ENCODE measurements around the gene SPP2.

The SPP2 gene

DNA sequence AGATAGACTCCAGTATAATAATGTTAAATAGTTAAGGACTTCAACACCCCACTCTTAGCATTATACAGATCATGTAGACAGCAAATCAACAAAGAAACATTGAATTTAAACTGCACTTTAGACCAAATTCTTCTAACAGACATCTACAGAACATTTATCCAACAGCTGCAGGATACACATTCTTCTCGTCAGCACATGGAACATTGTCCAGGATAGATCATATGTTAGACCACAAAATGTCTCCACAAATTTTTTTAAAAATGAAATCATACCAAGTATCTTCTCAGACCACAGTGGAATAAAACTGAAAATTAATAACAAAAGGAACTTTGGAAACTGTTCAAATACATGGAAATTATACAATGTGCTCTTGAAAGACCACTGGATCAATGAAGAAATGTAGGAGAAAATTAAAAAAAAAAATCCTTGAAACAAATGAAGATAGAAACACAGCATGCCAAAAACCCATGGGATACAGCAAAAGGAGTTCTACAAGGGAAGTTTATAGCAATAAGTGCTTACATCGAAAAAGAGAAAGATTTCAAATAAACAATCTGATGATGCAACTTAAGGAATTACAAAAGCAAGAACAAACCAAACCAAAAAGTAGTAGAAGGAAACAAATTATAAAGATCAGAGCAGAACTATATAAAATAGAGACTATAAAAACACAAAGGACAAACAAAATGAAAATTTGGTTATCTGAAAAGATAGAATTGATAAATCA, 12.3 kb upstream of the SPP2 start:
- no peak for DNase-seq (ENCODE audit: low spot score)

- DNase-seq (ENCODE audit: low spot score), result no peak
These were observed 6.3 kb upstream of the SPP2 start for GRCh38 chr2:234044157-234044556.

DNA sequence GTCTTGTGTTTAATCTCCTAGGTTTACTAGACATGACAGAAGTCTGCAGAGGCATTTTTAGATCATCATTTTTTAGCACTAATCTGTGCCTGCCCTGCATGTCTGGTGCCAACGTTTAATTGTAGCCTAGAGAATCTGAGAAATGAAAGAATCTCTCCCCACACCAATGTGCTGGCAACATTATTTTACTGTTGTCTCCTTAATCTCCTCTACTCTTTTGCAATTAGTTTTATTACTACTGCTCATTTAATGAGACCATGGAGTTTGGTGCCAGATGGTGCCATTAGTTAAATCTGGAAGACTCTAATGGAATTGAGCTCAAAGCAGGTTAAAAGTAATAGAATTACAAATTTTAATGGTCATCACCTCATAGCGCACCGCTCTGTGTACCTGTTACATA, 4.0 kb upstream of the SPP2 start:
- no peak for DNase-seq (ENCODE audit: low spot score)

- no peak for DNase-seq (ENCODE audit: low spot score)
These were observed 3.1 kb upstream of the SPP2 start for GRCh38 chr2:234047361-234047760.

GRCh38 chr2:234048049-234048448, 2.5 kb upstream of the SPP2 start:
- no peak for DNase-seq (ENCODE audit: low spot score)

DNA sequence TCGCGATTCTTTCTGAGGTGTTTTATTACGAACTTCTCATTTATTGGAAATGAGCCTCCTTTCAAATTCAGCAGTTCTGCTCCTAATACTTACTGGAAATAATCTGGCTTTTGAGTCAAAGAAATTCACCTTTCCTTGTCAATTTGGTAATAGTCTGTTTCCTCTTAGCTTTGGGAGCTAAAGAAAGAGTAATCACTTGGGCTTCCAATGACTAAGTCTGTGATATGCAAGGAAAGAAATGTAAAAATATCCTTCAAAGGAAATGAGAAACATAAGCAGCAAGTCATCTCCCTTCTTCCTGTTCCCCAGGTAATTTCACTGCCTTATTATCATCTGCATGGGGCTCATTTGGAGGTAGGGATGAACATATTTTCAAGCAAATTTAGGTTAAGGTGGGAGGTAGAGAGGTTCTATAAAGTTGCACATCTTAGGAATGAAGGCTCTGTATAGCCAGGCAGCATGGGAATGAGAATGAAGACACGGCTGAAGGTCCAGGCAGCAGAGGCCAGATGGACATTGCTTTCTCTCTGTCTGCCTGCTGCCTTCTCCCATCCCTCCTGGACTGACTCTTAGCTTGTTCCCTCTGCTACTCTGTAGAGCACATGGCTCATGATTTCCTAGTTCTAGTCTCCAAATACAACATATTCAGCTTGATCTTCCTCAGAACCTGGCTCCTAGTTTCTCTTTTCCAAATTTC, 1.0 kb downstream of the SPP2 start:
- no peak for DNase-seq (ENCODE audit: low spot score)

DNA sequence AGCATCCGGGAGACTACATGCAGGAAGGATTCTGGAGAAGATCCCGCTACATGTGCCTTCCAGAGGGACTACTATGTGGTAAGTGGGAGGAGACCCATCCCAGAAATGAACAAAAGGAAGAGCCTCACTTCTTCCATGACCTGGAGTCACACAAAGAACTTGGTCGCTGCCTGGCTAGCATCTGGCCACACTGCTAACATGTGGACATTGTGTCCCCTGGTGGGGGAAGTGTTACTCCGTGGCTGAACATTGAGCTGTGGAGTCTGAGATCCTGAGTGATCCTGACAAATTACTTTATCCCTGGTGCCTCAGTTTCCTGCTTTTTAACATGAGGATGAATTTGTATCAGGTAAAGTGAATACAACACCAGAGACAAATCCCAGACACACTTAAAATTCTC, 8.4 kb downstream of the SPP2 start:
- no peak for DNase-seq (ENCODE audit: low spot score)

DNA sequence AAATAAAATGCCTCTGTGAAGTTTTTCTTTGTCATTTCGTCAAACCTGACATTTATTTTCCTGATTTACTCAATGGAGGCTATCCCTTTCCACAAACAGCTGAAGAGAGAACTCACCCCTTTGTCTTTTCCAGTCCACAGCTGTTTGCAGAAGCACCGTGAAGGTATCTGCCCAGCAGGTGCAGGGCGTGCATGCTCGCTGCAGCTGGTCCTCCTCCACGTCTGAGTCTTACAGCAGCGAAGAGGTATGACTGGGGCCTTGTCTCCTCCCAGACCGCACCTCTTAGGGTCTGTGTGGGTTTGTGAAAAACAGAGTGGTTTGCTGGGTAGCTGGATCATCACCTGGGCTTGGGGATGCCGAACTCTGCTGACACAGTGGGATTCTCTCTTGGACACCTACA, 9.7 kb downstream of the SPP2 start:
- DNase-seq (ENCODE audit: low spot score), result no peak

DNA sequence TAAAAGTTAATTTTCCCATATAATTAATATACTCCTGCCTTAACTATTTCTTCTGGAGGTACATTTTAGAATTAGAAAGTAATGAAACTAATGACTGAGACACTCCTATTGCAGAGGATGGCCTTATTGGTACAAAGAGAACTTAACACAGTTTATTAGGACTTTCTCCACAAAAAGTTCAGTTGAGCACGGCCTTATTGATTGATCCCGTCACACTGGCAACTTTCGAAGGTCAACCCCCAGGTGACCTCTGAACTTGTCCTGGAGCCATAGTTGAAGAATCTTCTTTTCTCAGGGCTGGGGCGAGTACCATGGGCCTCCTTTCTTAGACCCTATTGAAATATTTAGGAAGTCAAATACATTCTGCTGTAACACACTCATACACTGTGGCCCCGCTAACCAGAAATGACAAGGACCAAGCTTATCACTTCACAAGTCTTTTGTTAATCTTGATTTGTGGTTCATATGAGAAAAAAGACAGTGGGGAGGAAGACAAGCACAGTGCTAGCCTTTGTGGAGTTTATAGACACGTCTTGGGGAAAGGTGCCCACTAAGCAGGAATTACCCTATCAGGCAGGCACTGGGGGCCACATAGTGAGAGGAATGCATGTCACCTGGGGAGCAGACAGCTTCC, 11.2 kb downstream of the SPP2 start:
- DNase-seq (ENCODE audit: low spot score), result no peak

- DNase-seq (ENCODE audit: low spot score), result no peak
These were observed 16.1 kb downstream of the SPP2 start for GRCh38 chr2:234066587-234066986.

- DNase-seq (ENCODE audit: low spot score), result peak; percentile 24
These were observed 21.2 kb downstream of the SPP2 start for GRCh38 chr2:234071664-234072063.

DNA sequence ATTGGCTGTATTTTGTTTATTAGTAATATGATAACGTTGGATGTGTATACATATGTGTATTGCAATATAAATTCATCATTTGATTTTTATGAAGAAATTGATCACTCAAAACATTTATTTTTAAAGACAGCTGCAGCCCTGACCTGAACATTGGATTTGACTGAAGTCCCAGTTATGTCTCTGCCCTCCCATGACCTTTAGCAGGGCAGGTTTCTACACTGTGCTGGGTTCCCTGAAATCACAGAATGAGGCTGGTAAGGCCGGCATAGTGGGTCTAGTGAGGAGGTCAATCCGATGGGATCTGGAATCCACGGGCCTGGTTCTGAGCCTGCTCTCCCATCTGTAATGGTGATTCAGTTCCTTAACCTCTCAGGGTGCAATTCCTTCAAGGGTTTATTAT, 22.0 kb downstream of the SPP2 start:
- DNase-seq (ENCODE audit: low spot score), result no peak

DNA sequence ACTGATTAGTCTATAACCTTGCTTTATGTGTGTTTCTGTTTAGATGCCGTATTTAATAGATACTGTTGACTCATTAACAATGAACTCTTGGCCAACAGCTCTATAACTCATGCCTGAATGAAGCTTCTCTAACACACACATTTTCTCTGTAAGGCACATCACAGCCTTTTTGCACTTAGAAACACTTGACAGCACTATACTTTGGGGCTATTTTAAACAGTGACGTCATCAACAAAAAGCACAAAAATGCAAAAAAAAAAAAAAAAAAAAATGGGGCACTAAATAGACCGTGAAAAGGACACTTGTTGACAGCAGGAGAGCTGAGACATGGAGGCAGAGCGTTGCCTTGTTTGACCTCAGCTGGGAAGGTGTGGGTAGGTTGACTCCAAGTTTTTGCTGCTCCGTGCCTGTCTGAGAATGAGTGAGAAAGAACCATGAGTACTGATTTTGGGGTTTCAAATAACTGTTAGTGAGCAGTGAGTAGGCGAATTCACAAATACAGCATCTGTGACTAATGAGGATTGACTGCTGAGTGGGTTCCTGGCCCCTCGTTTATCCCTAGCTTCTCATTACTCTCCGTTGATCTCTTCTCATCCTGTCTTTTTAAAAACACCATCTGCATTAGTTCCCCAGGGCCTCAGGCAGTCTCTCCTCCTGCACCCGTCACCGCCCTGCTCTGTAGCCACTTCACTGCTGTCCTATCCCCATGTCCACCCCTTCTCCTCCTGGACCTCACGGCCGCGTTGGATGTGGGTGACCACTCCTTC, 24.4 kb downstream of the SPP2 start:
- no peak for DNase-seq (ENCODE audit: low spot score)

DNA sequence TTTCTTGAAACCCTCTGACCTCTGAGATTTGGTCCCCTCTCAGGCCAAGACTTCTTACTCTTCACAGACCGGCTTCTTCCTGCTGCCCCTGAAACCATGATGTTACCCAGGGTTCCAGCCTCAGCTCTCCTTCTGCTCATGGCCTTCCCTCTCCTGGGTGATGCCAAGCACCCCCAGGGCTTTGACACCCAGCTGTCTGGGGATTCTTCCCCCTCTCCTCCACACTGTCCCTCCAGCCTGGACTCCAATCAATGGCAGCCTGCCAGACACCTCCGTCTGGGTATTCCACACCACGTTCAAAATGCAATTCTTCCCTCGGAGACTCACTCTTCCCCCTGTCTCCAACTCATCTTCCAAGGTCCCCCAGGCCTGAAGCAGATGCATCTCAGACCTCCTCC, 25.0 kb downstream of the SPP2 start:
- DNase-seq (ENCODE audit: low spot score), result no peak

- no peak for DNase-seq (ENCODE audit: low spot score)
These were observed 25.4 kb downstream of the SPP2 start for GRCh38 chr2:234075947-234076346.

DNA sequence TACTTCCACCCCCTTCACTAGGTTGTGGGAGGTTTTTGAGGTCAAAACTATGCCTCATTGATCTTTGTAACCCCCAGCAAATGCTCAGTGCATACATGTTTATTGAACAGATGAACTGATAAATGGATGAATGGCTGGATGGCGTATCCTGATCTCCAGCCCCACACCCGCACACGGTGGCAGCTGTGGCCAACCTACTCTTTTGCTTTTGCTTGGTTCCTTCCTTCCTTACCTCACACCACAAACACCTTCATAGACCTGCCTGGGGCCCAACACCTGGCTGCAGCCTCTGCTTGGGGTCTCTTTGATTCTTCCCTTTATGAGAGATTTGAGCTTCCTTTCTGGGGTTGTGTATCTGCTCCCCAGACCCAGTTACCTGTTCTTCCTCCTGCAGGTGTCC, 25.9 kb downstream of the SPP2 start:
- DNase-seq (ENCODE audit: low spot score), result no peak

GRCh38 chr2:234078129-234078528, 27.6 kb downstream of the SPP2 start:
- no peak for DNase-seq (ENCODE audit: low spot score)

- DNase-seq (ENCODE audit: low spot score), result no peak
These were observed 31.7 kb downstream of the SPP2 start for GRCh38 chr2:234081970-234082822.

- DNase-seq (ENCODE audit: low spot score), result no peak
These were observed 33.3 kb downstream of the SPP2 start for GRCh38 chr2:234083572-234084348.

DNA sequence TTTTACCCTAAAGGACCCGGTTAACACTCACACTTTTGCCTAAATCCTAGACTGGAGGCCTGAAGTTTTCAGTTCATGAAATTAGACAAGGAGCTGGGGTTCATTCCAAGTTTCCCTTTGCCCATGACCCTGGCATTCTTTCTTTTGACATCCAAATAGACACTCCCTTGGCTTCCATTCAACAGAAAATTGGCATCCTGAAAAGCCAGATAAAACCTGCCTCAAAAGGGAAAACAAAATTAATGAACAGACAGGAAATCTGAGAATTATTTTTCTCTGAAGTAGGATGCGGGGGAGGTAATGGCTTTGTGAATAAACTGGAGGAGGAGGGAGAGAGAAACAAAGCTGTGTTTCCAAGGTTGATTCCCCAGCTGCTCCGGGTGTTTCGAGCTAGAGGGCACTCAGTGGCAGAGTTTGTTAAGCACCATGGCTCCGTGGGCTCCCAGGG, 41.0 kb downstream of the SPP2 start:
- no peak for DNase-seq (ENCODE audit: low spot score)

- DNase-seq (ENCODE audit: low spot score), result no peak
These were observed 41.4 kb downstream of the SPP2 start for GRCh38 chr2:234091883-234092282.
